HepG2 (cell line): ENCODE data around the gene PDZD8. TPM values are rescaled to one million over a fixed set of nuclear protein-coding genes. Genes with fewer than 3 reads are reported as not detected.

Experiments used
- ATAC-seq: fragments of 200-7000 bp; cut with Tn5 transposase; 3 replicates; pipeline ENCODE4 v1.9.1; 2020; ENCODE audit warnings: mild to moderate bottlenecking, moderate library complexity
- BruUV-seq: library from RNA; stranded (reverse); fragments of 400-500 nt; replicated peaks from 2 replicates; lab custom pipeline; 2021; lab: Mats Ljungman, UMichigan
- CTCF ChIA-PET: fragments of 300-600 bp; formaldehyde crosslinking; extraction: SDS; loops from one replicate; lab custom pipeline; 2021; ENCODE audit warnings: low total read pairs, inconsistent platforms, low intra/inter-chr PET ratio; lab: Yijun Ruan, JAX
- POLR2A ChIA-PET: fragments of 350-600 bp; sonication (Branson Sonifier 250); formaldehyde crosslinking; loops from one replicate; lab custom pipeline; 2020; ENCODE audit warnings: antibody characterized with exemption, inconsistent platforms; lab: Yijun Ruan, JAX
- DNase-seq: peaks from one replicate; pipeline ENCODE4 v3.0.0-alpha.2; 2015; ENCODE audit warnings: low spot score
- FAIRE-seq: peaks from 3 replicates; lab custom pipeline; 2011; peaks lifted over from hg19 to GRCh38; lab: Jason Lieb, UNC
- H2AFZ ChIP-seq: one replicate; pipeline ENCODE4 v1.6.1; 2011; ENCODE audit warnings: low read length, inconsistent platforms
- H3K27ac ChIP-seq: fragments of 300-600 bp; 3 replicates; pipeline ENCODE4 v1.8.0; 2011; ENCODE audit warnings: mixed run types, mild to moderate bottlenecking, mixed read lengths, low read length, inconsistent platforms; ENCODE audit not compliant: insufficient read depth; ENCODE audit errors: extremely low read length
- H3K27me3 ChIP-seq, 2 experiments: fragments of 200-600 bp in 1 of 2; 2 replicates in 1 of 2; 3 replicates in 1 of 2; pipeline versions ENCODE4 v1.6.0 to v1.8.0; 2011; ENCODE audit warnings: low read length in 2 of 2, mild to moderate bottlenecking in 2 of 2, moderate library complexity in 2 of 2, inconsistent platforms in 1 of 2; ENCODE audit not compliant: insufficient read depth in 2 of 2, control insufficient read depth in 1 of 2
- H3K36me3 ChIP-seq, 2 experiments: fragments of 200-600 bp in 1 of 2; replicated peaks in 1 of 2; 2 replicates in 1 of 2; 3 replicates in 1 of 2; pipeline versions ENCODE4 v1.5.1 to v1.8.0; 2011; ENCODE audit warnings: low read length in 2 of 2, inconsistent platforms in 1 of 2; ENCODE audit not compliant: insufficient read depth in 2 of 2, control insufficient read depth in 1 of 2
- H3K4me1 ChIP-seq: 2 replicates; pipeline ENCODE4 v1.5.1; 2012; ENCODE audit warnings: low read length, inconsistent platforms; ENCODE audit not compliant: insufficient read depth
- H3K4me2 ChIP-seq: 2 replicates; pipeline ENCODE4 v1.6.0; 2011; ENCODE audit warnings: low read depth, low read length, inconsistent platforms
- H3K4me3 ChIP-seq, 3 experiments: fragments of 200-600 bp in 1 of 3; sonication (generic), shearing (Covaris generic) in 1 of 3; replicated peaks in 1 of 3; 2 replicates each; pipeline ENCODE4 v1.5.1; 2011 to 2016; ENCODE audit warnings: low read length in 3 of 3, inconsistent platforms in 2 of 3, low read depth in 2 of 3, mild to moderate bottlenecking in 2 of 3, control low read depth in 1 of 3, mixed read lengths in 1 of 3; ENCODE audit not compliant: insufficient read depth in 1 of 3
- H3K79me2 ChIP-seq: one replicate; pipeline ENCODE4 v1.6.1; 2011; ENCODE audit warnings: low read length, inconsistent platforms; ENCODE audit not compliant: insufficient read depth
- H3K9ac ChIP-seq: 2 replicates; pipeline ENCODE4 v1.6.0; 2011; ENCODE audit warnings: mild to moderate bottlenecking, low read depth, low read length, inconsistent platforms; ENCODE audit not compliant: insufficient read depth
- H3K9me3 ChIP-seq: 2 replicates; pipeline ENCODE4 v1.5.1; 2012; ENCODE audit warnings: mild to moderate bottlenecking, low read length
- H4K20me1 ChIP-seq: 2 replicates; pipeline ENCODE4 v1.6.0; 2011; ENCODE audit warnings: inconsistent platforms, mild to moderate bottlenecking, low read length, moderate library complexity; ENCODE audit not compliant: insufficient read depth
- JARID2 ChIP-seq: sonication (generic); formaldehyde crosslinking; IDR thresholded peaks from 2 replicates; pipeline ENCODE4 v1.8.1; 2023; ENCODE audit warnings: missing genetic modification reagents, inconsistent platforms; ENCODE audit not compliant: insufficient replicate concordance
- MAFK ChIP-seq, 2 experiments: IDR thresholded peaks in 1 of 2; conservative IDR thresholded peaks in 1 of 2; 2 replicates each; pipeline ENCODE4 v1.6.1; 2011; ENCODE audit warnings: improper control_type of control experiment in 2 of 2, low read length in 2 of 2
- MXD4 ChIP-seq: IDR thresholded peaks from 2 replicates; pipeline ENCODE4 v1.6.1; 2016; ENCODE audit warnings: mild to moderate bottlenecking, missing biosample characterization, missing genetic modification reagents
- ZBTB49 ChIP-seq: sonication (generic); formaldehyde crosslinking; IDR thresholded peaks from 2 replicates; pipeline ENCODE4 v1.4.0; 2020; ENCODE audit warnings: missing genetic modification reagents, borderline replicate concordance
- WGBS: methylation state at CpG from one replicate; pipeline ENCODE4 v1.1.6; 2017; ENCODE audit warnings: low lambda C conversion rate; 5-methylcytosine and 5-hydroxymethylcytosine counted together
- in situ Hi-C: cut with HindIII; loops from 2 replicates; pipeline ENCODE4 v1.10.0; 2017; ENCODE audit warnings: low pct_unique_long_range_greater_than_20kb; ENCODE audit not compliant: extremely low pct_ligation_motif_present
- intact Hi-C: fragments of 100-400 bp; cut with micrococcal nuclease; formaldehyde crosslinking; loops from one replicate; pipeline ENCODE4 v1.10.0; 2022; ENCODE audit not compliant: unreplicated experiment
- polyA plus RNA-seq, 8 experiments: library from polyadenylated mRNA; depleted of rRNA in 3 of 8; stranded (reverse) in 7 of 8; unstranded in 1 of 8; fragments of >200 nt; fragmentation: Illumina TruSeq in 4 of 8; extraction: Trizol in 4 of 8; gene quantifications; 2 replicates each; pipeline versions ENCODE4 v1.2.1 to v1.2.3, GENCODE V29; 2011 to 2016; ENCODE audit warnings: low read depth in 4 of 8, missing spikeins in 1 of 8, mixed read lengths in 1 of 8; ENCODE audit not compliant: insufficient read depth in 1 of 8
- total RNA-seq, 5 experiments: library from RNA; depleted of rRNA; stranded (reverse); fragments of >200 nt; fragmentation: Illumina TruSeq; extraction: Trizol; gene quantifications; 2 replicates each; pipeline ENCODE4 v1.2.3, GENCODE V29; 2016; ENCODE audit warnings: low read depth in 1 of 5

PDZD8 gene
- total and polyA plus RNA-seq, 2 of the 13 experiments (the other 11 are each of a cell fraction or from before 2014, with no cell fraction given) = 11.2 to 32.0 TPM

GRCh38 chr10:117339578-117339977 lies 35.7 kb downstream of the PDZD8 start:
- H3K9ac ChIP-seq = no peak overlapping the region
- no peak overlapping the region for H3K4me3 ChIP-seq
- H3K27ac ChIP-seq = no peak overlapping the region
- in situ Hi-C loops (no loop called here), intact Hi-C loops (no loop called here)
- H4K20me1 ChIP-seq = no peaks in the 10 kb centered on the region
- H3K36me3 ChIP-seq = peaks cover 7 to 15% of the 10 kb centered on the region in 2 experiments
- ChIA-PET CTCF (no interaction called here), POLR2A (interaction anchor here (0.9 kb wide), 1 partner anchor 32 kb away, joined by 3 read pairs; no protein-coding TSS in a partner anchor)
- no peaks in the 10 kb centered on the region for H3K27me3 ChIP-seq
- BruUV-seq = no TSS peak
- H3K79me2 ChIP-seq = peaks cover 63% of the 10 kb centered on the region
- no peak overlapping the region for H2AFZ ChIP-seq
- no peaks in the 10 kb centered on the region for H3K9me3 ChIP-seq
- ATAC-seq (no peak), DNase-seq (no peak), FAIRE-seq (no peak)
- 96% methylated on average over 1 of the region's 1 CpG for WGBS
- H3K4me2 ChIP-seq = no peak overlapping the region
- peaks cover 16% of the 10 kb centered on the region for H3K4me1 ChIP-seq
- TF ChIP-seq JARID2 (CRISPR knock-in tag) = no peak

GRCh38 chr10:117334926-117335325 lies 40.3 kb downstream of the PDZD8 start:
- in situ Hi-C loops (no loop called here), intact Hi-C loops (no loop called here)
- no peak overlapping the region for H3K9ac ChIP-seq
- peaks cover 2 to 14% of the 10 kb centered on the region in 2 experiments; a peak in 4 of 5 replicates for H3K36me3 ChIP-seq
- no peak overlapping the region for H2AFZ ChIP-seq
- H4K20me1 ChIP-seq = no peaks in the 10 kb centered on the region
- no peak for FAIRE-seq
- H3K9me3 ChIP-seq = no peaks in the 10 kb centered on the region
- no peaks in the 10 kb centered on the region for H3K27me3 ChIP-seq
- DNase-seq = no peak
- no peak overlapping the region for H3K27ac ChIP-seq
- peaks cover 1% of the 10 kb centered on the region; the same call in 1 of the 2 replicates for H3K4me1 ChIP-seq
- peaks cover 54% of the 10 kb centered on the region for H3K79me2 ChIP-seq
- H3K4me2 ChIP-seq = no peak overlapping the region
- no peak for ATAC-seq
- no TSS peak for BruUV-seq
- H3K4me3 ChIP-seq = no peak overlapping the region
- CTCF ChIA-PET = no interaction called here
- TF ChIP-seq MAFK (conservative IDR thresholded peaks at IDR 0.05 in 1 of 2, IDR thresholded peaks at IDR 0.05 in 1 of 2; ENCODE audit: low read length in 2 of 2) (0 out of 4 replicates have a peak, but pooled peaks of 1 of the 2 experiments have one; percentile 4), ZBTB49 (no peak), MXD4 (no peak)
- POLR2A ChIA-PET = no interaction called here
